ENCODE measurements around the gene FFAR2.
"Not testable (repeated sequence)": the region's sequence is repeated elsewhere in the genome, so short reads cannot be mapped to it uniquely, and the experiment has no call there.

FFAR2 gene

DNA sequence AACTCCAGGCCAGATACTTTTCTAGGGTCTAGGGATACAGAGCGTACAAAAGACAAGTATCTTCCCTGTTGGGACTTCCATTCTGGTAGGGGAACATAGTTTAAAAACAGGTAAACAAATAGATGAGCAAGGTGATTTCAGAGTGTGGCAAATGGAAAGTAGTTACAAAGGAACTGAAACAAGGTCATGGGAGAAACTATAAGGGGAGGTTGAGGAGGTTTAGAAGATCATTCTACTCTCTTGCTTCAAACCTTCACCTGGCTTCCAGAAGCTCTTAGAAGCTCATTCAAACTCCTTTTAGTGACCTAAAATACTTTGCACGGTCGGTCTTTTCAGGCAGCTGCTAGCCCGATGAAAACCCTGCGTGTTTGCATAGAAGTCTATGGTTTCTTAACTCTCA lies 9.1 kb downstream of the FFAR2 start:
- no peaks in the 10 kb centered on the region for H3K27me3 Mint-ChIP-seq
- ATAC-seq = no peak
- DNase-seq = no peak
- no peak overlapping the region for H3K4me3 Mint-ChIP-seq
- H3K4me1 Mint-ChIP-seq = peaks cover 46% of the 10 kb centered on the region
- H3K27ac Mint-ChIP-seq = no peak overlapping the region
- no peaks in the 10 kb centered on the region for H3K9me3 Mint-ChIP-seq
- no peaks in the 10 kb centered on the region for H3K36me3 Mint-ChIP-seq (ENCODE audit: low read depth)

GRCh38 chr19:35458192-35458591 lies 10.1 kb downstream of the FFAR2 start:
- no peak for DNase-seq
- Mint-ChIP-seq H3K4me3 (no peak overlapping the region), H3K27me3 (no peaks in the 10 kb centered on the region), H3K4me1 (peaks cover 47% of the 10 kb centered on the region), H3K36me3 (ENCODE audit: low read depth) (no peaks in the 10 kb centered on the region), H3K27ac (no peak overlapping the region), H3K9me3 (no peaks in the 10 kb centered on the region)
- ATAC-seq = no peak

DNA sequence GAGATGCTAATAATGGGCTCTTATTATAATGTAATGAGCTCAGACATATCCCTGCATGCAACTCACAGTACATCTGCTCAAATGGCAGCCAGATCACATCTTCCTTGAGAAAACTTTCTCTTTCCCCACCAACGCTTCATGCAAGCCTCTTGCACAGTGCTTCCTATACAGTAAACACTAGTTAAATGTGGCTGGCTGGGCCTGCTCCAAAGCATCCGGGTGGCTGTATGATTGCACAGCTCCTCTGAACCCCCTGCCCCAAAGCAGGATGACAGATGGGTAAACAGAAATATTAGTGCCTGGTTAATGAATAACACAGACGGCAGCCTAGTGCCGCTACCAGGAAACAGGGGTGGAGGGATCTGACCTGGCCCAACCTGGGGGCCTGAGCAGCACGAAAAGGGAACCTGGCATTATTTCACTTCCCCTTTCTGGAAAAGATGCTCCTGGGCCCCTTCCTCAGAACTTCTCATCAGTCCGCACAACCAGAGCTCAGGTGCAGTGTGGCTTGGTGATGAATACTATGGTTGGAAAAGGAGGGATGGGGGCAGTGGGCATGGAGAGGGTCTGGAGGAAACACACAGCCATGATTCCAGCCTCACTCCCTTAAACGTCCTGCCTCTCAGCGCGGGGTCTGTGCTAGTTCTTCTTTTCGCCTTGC lies 10.8 kb downstream of the FFAR2 start:
- H3K27ac Mint-ChIP-seq = no peak overlapping the region
- H3K4me1 Mint-ChIP-seq = peaks cover 52% of the 10 kb centered on the region
- no peaks in the 10 kb centered on the region for H3K36me3 Mint-ChIP-seq (ENCODE audit: low read depth)
- no peaks in the 10 kb centered on the region for H3K27me3 Mint-ChIP-seq
- no peak for ATAC-seq
- no peak for DNase-seq
- H3K4me3 Mint-ChIP-seq = no peak overlapping the region
- H3K9me3 Mint-ChIP-seq = no peaks in the 10 kb centered on the region

DNA sequence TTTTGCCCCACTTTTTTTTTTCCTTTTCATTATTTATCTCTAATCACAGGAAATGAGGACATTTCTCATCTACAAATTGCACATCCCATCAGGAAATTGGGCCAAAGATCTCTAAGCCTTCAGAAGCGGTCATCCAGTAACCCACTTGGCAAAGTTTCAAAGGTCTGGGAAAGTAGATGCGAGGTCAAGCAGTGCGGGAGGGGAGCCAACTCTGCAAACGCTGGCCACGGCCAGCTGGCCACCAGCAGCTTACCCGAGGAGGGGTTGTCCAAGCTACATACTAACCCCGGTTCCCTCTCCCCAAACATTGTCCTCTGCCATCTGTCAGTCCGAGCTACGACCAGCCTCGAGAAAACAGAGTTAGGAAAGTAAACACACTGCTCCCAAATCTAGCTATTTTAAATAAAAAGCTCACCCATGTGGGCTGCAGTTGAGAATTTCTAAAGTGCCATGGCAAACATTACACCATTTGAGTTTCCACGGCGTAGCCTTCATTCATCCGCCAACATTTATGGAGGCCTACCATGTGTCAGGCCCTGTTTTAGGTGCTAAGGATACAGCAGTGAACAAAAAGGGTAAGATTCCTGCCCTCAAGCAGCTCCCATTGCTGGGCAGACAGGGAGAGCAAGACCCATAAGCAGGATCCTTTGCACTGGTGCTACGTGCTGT lies 11.5 kb downstream of the FFAR2 start:
- H3K4me1 Mint-ChIP-seq = peaks cover 57% of the 10 kb centered on the region

GRCh38 chr19:35460608-35461007 lies 12.6 kb downstream of the FFAR2 start:
- no peaks in the 10 kb centered on the region for H3K9me3 Mint-ChIP-seq
- H3K36me3 Mint-ChIP-seq (ENCODE audit: low read depth) = no peaks in the 10 kb centered on the region
- no peak overlapping the region for H3K27ac Mint-ChIP-seq
- no peaks in the 10 kb centered on the region for H3K27me3 Mint-ChIP-seq
- H3K4me1 Mint-ChIP-seq = peaks cover 58% of the 10 kb centered on the region
- H3K4me3 Mint-ChIP-seq = no peak overlapping the region
- ATAC-seq (no peak), DNase-seq (no peak)

More for the DNA sequence above, 11.5 kb downstream of the FFAR2 start:
- no peaks in the 10 kb centered on the region for H3K9me3 Mint-ChIP-seq
- no peaks in the 10 kb centered on the region for H3K36me3 Mint-ChIP-seq (ENCODE audit: low read depth)
- ATAC-seq = no peak
- DNase-seq = no peak
- H3K4me3 Mint-ChIP-seq = no peak overlapping the region
- no peaks in the 10 kb centered on the region for H3K27me3 Mint-ChIP-seq
- peak overlapping the region; percentile 31 for H3K27ac Mint-ChIP-seq

- no peaks in the 10 kb centered on the region for H3K36me3 Mint-ChIP-seq (ENCODE audit: low read depth)
- no peak overlapping the region for H3K4me3 Mint-ChIP-seq
- H3K4me1 Mint-ChIP-seq = peaks cover 55% of the 10 kb centered on the region
- H3K9me3 Mint-ChIP-seq = no peaks in the 10 kb centered on the region
- ATAC-seq (no peak), DNase-seq (no peak)
- H3K27me3 Mint-ChIP-seq = no peaks in the 10 kb centered on the region
- no peak overlapping the region for H3K27ac Mint-ChIP-seq
Observed at GRCh38 chr19:35461060-35461459, 13.0 kb downstream of the FFAR2 start.

DNA sequence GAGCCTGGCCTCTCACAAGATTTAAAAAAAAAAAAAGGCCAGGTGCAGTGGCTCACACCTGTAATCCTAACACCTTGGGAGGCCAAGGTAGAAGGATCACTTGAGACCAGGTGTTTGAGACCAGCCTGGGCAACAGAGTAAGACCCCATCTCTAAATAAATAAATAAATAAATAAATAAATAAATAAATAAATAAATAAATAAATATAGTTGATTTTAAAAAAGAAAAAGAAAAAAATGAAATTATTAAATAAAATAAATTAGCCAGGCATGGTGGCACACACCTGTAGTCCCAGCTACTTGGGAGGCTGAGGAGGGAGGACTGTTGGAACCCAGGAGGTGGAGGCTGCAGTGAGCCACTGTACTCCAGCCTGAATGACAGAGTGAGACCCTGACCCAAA lies 13.7 kb downstream of the FFAR2 start:
- not testable (repeated sequence) for H3K4me3 Mint-ChIP-seq; H3K27ac Mint-ChIP-seq; H3K9me3 Mint-ChIP-seq; H3K27me3 Mint-ChIP-seq; ATAC-seq; H3K36me3 Mint-ChIP-seq (ENCODE audit: low read depth); DNase-seq
- peaks cover 54% of the 10 kb centered on the region for H3K4me1 Mint-ChIP-seq

DNA sequence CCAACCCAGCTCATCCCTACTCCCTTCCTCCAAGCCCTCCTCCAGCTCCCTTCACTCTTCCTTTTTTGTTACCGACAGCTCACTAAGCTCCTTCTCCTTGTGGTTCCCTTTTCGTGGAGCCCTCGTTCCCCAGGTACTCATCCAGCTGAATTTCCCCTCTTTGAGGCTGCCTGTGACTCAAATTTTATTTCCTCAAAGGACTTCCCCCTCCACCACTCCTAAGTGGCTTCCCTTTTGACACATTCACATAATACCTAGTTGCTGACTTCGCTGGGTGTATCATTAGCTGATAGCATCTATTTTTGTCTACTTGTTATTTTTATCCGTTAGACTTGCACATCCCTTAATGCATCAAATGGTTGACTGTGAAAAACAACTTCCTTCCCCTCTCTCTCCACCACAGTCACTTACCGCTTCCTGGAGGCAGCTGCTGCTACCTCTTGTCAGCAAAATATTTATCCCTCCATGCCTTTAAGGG lies 14.5 kb downstream of the FFAR2 start:
- DNase-seq = no peak
- peak overlapping the region; percentile 47 for H3K4me3 Mint-ChIP-seq

DNA sequence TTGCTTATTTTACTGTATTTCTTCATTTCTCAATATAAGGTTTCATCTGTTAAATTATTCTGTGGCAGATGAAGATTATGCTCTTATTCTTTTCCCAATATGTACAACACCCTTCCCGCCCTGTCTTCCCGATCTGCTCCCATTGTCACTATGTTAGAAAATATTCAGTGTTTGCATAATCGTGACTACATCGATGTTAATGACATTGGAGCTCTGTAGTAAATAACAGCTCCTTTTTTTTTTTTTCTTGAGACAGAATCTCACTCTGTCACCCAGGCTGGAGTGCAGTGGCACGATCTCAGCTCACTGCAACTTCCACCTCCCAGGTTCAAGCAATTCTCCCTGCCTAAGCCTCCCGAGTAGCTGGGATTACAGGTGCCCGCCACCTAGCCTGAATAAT lies 14.9 kb downstream of the FFAR2 start:
- H3K9me3 Mint-ChIP-seq; DNase-seq; ATAC-seq; H3K27me3 Mint-ChIP-seq; H3K36me3 Mint-ChIP-seq (ENCODE audit: low read depth): not testable (repeated sequence)
- peak overlapping the region; percentile 57 for H3K27ac Mint-ChIP-seq
- peak overlapping the region; percentile 6 for H3K4me3 Mint-ChIP-seq
- H3K4me1 Mint-ChIP-seq = peaks cover 52% of the 10 kb centered on the region

More for the DNA sequence above, 14.5 kb downstream of the FFAR2 start:
- Mint-ChIP-seq H3K9me3 (no peaks in the 10 kb centered on the region), H3K27me3 (no peaks in the 10 kb centered on the region), H3K36me3 (ENCODE audit: low read depth) (no peaks in the 10 kb centered on the region), H3K27ac (peak overlapping the region; percentile 57), H3K4me1 (peaks cover 50% of the 10 kb centered on the region)
- ATAC-seq = peak; percentile 93

DNA sequence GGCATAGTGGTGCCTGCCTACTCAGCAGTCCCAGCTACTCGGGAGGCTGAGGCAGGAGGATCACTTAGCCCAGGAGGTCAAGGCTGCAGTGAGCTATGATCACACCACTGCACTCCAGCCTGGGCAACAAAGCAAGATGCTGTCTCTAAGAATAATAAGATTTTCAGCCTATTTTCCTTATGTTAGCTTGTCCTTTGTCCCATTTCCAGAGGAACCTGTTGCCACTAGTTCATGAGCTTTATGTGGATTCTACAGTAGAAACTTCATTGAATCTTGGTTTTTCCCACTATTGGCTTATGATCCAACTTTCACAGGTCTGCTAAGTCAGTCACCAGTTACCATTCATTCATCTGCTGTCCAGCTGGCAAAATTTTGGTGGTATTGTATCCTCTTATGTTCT lies 18.2 kb downstream of the FFAR2 start:
- no peak overlapping the region for H3K4me3 Mint-ChIP-seq

DNA sequence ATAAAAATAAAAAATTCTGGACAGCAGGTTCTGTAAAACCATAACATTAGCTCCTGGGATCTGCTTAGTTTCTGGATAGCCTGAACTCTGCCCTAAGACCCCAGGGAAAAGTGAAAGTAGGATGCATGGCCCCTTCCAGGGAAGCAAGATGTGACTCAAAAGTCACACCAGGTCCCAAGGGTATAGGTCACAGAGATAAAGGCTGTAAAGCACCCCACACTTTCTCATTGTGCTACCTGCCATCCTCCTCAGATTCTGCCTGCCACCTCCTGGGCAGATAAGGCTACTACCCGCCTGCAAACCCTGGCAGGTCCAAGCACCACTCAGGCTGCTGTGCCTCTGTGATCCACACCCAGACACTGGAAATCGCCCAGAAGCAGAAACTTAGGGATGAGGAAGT lies 20.6 kb downstream of the FFAR2 start:
- H3K27ac Mint-ChIP-seq = no peak overlapping the region
- no peaks in the 10 kb centered on the region for H3K36me3 Mint-ChIP-seq (ENCODE audit: low read depth)
- H3K4me1 Mint-ChIP-seq = peaks cover 17% of the 10 kb centered on the region
- H3K9me3 Mint-ChIP-seq = no peaks in the 10 kb centered on the region
- no peaks in the 10 kb centered on the region for H3K27me3 Mint-ChIP-seq
- H3K4me3 Mint-ChIP-seq = no peak overlapping the region
- ATAC-seq (peak; percentile 98), DNase-seq (peak; percentile 65)

More for the DNA sequence above, 18.2 kb downstream of the FFAR2 start:
- Mint-ChIP-seq H3K27ac (no peak overlapping the region), H3K4me1 (peaks cover 34% of the 10 kb centered on the region), H3K36me3 (ENCODE audit: low read depth) (no peaks in the 10 kb centered on the region), H3K9me3 (no peaks in the 10 kb centered on the region), H3K27me3 (no peaks in the 10 kb centered on the region)
- DNase-seq (no peak), ATAC-seq (no peak)

GRCh38 chr19:35470128-35470527 lies 22.1 kb downstream of the FFAR2 start:
- Mint-ChIP-seq H3K27ac (no peak overlapping the region), H3K9me3 (no peaks in the 10 kb centered on the region), H3K27me3 (no peaks in the 10 kb centered on the region), H3K36me3 (ENCODE audit: low read depth) (no peaks in the 10 kb centered on the region), H3K4me1 (peaks cover 10% of the 10 kb centered on the region), H3K4me3 (no peak overlapping the region)
- DNase-seq (no peak), ATAC-seq (no peak)

DNA sequence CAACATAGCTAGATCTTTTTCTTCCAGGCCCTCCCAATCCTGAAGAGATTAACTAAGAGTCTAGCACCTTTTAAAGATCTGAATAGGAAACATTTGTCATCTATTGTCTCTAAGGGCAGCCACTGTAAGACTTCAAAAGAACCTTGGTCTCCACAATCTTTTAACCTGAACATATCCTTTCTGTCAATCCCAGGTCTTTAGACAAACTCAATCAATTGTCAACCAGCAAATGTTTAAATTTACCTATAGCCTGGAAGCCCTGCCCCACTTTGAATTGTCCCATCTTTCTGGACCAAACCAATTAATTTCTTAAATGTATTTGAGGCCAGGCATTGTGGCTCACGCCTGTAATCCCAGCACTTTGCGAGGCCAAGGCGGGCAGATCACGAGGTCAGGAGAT lies 23.0 kb downstream of the FFAR2 start:
- not testable (repeated sequence) for H3K27me3 Mint-ChIP-seq; H3K4me3 Mint-ChIP-seq; H3K36me3 Mint-ChIP-seq (ENCODE audit: low read depth); H3K9me3 Mint-ChIP-seq; DNase-seq; H3K27ac Mint-ChIP-seq; H3K4me1 Mint-ChIP-seq; ATAC-seq

GRCh38 chr19:35471946-35472345 lies 23.9 kb downstream of the FFAR2 start:
- ATAC-seq (no peak), DNase-seq (no peak)
- Mint-ChIP-seq H3K4me3 (no peak overlapping the region), H3K36me3 (ENCODE audit: low read depth) (no peaks in the 10 kb centered on the region), H3K27ac (no peak overlapping the region), H3K9me3 (no peaks in the 10 kb centered on the region), H3K27me3 (no peaks in the 10 kb centered on the region), H3K4me1 (peaks cover 7% of the 10 kb centered on the region)

DNA sequence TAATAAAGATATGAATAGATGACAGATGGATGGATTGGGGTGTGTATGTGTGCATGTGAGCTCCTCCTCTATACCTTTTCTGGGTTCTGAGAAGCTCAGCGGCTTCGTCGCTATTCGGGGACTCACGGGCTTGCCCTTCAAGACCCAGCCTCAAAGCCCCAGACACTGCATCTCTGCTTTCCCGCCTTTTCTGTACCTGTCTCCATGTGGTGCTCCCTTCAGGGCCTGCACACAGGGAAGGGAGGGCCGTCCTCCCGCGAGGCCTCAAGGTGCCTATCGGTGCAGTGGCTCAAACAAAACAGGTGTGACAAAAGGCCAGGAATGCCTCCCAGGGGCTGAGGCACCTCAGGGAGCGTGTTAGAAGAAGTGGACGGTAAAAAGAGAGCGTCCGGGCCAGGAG lies 26.0 kb downstream of the FFAR2 start:
- H3K27ac Mint-ChIP-seq = no peak overlapping the region
- H3K4me3 Mint-ChIP-seq = no peak overlapping the region
- no peaks in the 10 kb centered on the region for H3K36me3 Mint-ChIP-seq (ENCODE audit: low read depth)
- ATAC-seq = no peak
- H3K27me3 Mint-ChIP-seq = no peaks in the 10 kb centered on the region
- H3K4me1 Mint-ChIP-seq = no peaks in the 10 kb centered on the region
- no peak for DNase-seq
- no peaks in the 10 kb centered on the region for H3K9me3 Mint-ChIP-seq
